ENCODE data around the gene RBM42. TPM values are rescaled to one million over a fixed set of nuclear protein-coding genes. Genes with fewer than 3 reads are reported as not detected.

RBM42 gene, protein sequence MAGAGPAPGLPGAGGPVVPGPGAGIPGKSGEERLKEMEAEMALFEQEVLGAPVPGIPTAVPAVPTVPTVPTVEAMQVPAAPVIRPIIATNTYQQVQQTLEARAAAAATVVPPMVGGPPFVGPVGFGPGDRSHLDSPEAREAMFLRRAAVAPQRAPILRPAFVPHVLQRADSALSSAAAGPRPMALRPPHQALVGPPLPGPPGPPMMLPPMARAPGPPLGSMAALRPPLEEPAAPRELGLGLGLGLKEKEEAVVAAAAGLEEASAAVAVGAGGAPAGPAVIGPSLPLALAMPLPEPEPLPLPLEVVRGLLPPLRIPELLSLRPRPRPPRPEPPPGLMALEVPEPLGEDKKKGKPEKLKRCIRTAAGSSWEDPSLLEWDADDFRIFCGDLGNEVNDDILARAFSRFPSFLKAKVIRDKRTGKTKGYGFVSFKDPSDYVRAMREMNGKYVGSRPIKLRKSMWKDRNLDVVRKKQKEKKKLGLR
- total RNA-seq = 18.8 TPM

GRCh38 chr19:35628565-35629331 is at the start of gene RBM42:
TSS of gene RBM42 (plus strand) at chr19:35629036. CDS start at chr19:35629154, 118 bp downstream.

DNA sequence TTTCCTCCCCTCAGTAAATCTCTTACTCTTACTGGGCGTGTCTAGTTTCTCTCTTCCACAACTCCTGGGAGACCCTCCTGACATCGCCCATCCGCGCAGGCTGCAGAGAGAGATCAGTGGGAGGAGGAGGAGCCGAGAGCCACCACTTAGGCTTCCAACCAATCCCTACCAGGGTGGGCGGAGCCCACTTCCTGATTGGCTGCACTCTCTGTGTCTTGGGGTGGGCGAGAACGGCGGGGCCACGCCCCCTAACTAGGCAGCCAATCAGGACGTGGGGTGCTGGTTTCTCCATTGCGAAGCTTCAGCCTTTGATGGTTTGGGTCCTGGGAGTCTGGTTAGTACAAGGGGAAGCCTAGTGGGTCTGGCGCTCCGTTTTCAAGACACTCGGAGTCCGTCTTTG is 43.0 kb upstream of the RBM42 start, which contains the start of gene PMIS2:
TSS of gene PMIS2 (plus strand) at position 326 of the 400 bp plus-strand sequence. CDS start 87 bp downstream, outside the sequence.

DNA sequence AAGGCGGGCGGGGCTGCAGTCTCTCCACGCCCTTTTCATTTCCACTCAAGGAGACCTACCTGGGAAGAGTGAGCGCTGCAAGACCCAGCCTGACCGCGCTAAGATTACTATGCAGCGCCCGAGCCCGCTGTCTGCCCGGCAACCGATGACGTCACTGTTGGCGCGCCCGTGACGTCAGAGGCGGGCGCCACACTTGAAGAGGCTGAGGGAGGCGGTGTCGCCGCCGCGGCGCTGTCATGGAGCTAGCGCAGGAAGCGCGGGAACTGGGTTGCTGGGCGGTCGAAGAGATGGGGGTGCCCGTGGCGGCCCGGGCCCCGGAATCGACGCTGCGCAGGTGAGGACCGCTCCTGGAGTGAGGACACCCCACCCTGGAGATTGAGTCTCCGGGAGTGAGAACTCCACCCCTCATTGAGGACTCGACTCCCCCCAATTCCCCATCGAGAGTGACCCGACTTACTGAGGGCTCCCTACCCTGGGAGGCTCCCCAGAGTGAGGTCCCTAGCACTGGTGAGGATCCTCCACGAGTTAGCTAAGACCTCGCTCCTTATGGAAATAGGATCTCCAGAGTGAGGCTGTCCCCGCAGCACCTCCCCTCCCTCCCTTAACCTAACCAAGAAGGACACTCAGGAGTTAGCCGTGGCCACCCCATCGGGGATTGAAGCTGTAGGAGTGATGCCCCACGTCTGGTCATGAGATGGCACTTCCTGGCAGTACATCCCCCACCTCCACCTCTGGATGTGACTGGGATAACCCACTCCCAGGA is 16.1 kb upstream of the RBM42 start, which contains the start of gene HAUS5:
TSS of gene HAUS5 (plus strand) at position 177 of the 763 bp plus-strand sequence. CDS start at position 237, 60 bp downstream.

GRCh38 chr19:35641515-35642151 is 12.8 kb downstream of the RBM42 start, which contains the start of gene ETV2:
TSS of gene ETV2 (plus strand) at chr19:35641745. CDS start at chr19:35642461, 716 bp downstream.

GRCh38 chr19:35648017-35648961 is 19.5 kb downstream of the RBM42 start, which contains the start of gene COX6B1:
TSS of gene COX6B1 (plus strand) at chr19:35648323. CDS start at chr19:35651244, 2,921 bp downstream.

GRCh38 chr19:35666251-35666913 is 37.5 kb downstream of the RBM42 start, which contains the start of gene UPK1A:
TSS of gene UPK1A (plus strand) at chr19:35666517. CDS start at chr19:35666813, 296 bp downstream.

Other genes starting within 250 kb of the RBM42 start
- not detected for gene FFAR2, start 180.8 kb upstream of the RBM42 start, total RNA-seq
- not detected for gene KRTDAP, start 138.6 kb upstream of the RBM42 start, total RNA-seq
- gene DMKN, start 115.4 kb upstream of the RBM42 start, total RNA-seq = not detected
- gene SBSN, start 100.7 kb upstream of the RBM42 start, total RNA-seq = not detected
- gene GAPDHS, start 95.6 kb upstream of the RBM42 start, total RNA-seq = not detected
- gene TMEM147, start 83.4 kb upstream of the RBM42 start, total RNA-seq = 39.8 TPM
- gene ATP4A, start 65.4 kb upstream of the RBM42 start, total RNA-seq = not detected
- gene PMIS2, start 42.9 kb upstream of the RBM42 start, total RNA-seq = not detected
- 7.5 TPM for gene HAUS5, start 16.3 kb upstream of the RBM42 start, total RNA-seq
- 0.94 TPM for gene ETV2, start 12.7 kb downstream of the RBM42 start, total RNA-seq
- 115 TPM for gene COX6B1, start 19.3 kb downstream of the RBM42 start, total RNA-seq
- not detected for gene UPK1A, start 37.5 kb downstream of the RBM42 start, total RNA-seq
- not detected for gene ZBTB32, start 75.5 kb downstream of the RBM42 start, total RNA-seq
- 11.6 TPM for gene KMT2B, start 89.0 kb downstream of the RBM42 start, total RNA-seq
- gene IGFLR1, start 113.4 kb downstream of the RBM42 start, total RNA-seq = 0.94 TPM
- 5.3 TPM for gene U2AF1L4, start 116.4 kb downstream of the RBM42 start, total RNA-seq
- gene PSENEN, start 116.6 kb downstream of the RBM42 start, total RNA-seq = 8.8 TPM
- 16.9 TPM for gene LIN37, start 119.5 kb downstream of the RBM42 start, total RNA-seq
- not detected for gene HSPB6, start 128.0 kb downstream of the RBM42 start, total RNA-seq
- 5.9 TPM for gene PROSER3, start 129.1 kb downstream of the RBM42 start, total RNA-seq
- 123 TPM for gene ARHGAP33, start 146.5 kb downstream of the RBM42 start, total RNA-seq
- not detected for gene PRODH2, start 183.8 kb downstream of the RBM42 start, total RNA-seq
- gene NPHS1, start 223.5 kb downstream of the RBM42 start, total RNA-seq = not detected
- gene KIRREL2, start 227.9 kb downstream of the RBM42 start, total RNA-seq = 0.94 TPM
- gene APLP1, start 239.5 kb downstream of the RBM42 start, total RNA-seq = 197 TPM